CD14-positive monocyte (primary cell): Measurements from ENCODE around the gene GPRIN1. TPM values are rescaled to one million over a fixed set of nuclear protein-coding genes. Genes with fewer than 3 reads are reported as not detected.
A peak's percentile ranks its signal among the peaks of the same experiment; 100 is the strongest.

Source experiments
- DNase-seq, 3 donors: peaks; one replicate each; pipeline ENCODE4 v3.0.0-alpha.2; 2011 to 2022
- H2AFZ ChIP-seq: 2 replicates; pipeline ENCODE4 v1.6.0; 2012; ENCODE audit warnings: mild to moderate bottlenecking, low read depth, low read length, inconsistent platforms; ENCODE audit not compliant: insufficient read depth, poor library complexity, severe bottlenecking
- H3K27ac ChIP-seq, 2 donors: 1 replicate in 1 of 2; 2 replicates in 1 of 2; pipeline ENCODE4 v1.5.1; 2012 to 2013; ENCODE audit warnings: low read length in 2 of 2, control low read depth in 1 of 2, inconsistent platforms in 1 of 2, low read depth in 1 of 2, mild to moderate bottlenecking in 1 of 2
- H3K27me3 ChIP-seq, 2 donors: one replicate each; pipeline versions ENCODE4 v1.6.0 to v1.6.1; 2011 to 2013; ENCODE audit warnings: low read length in 2 of 2; ENCODE audit not compliant: control insufficient read depth in 2 of 2, insufficient read depth in 2 of 2
- H3K36me3 ChIP-seq, 2 donors: replicated peaks in 1 of 2; 1 replicate in 1 of 2; 2 replicates in 1 of 2; pipeline versions ENCODE4 v1.5.1 to v1.6.1; 2012 to 2013; ENCODE audit warnings: low read length in 2 of 2, control low read depth in 1 of 2, inconsistent platforms in 1 of 2, mild to moderate bottlenecking in 1 of 2; ENCODE audit not compliant: insufficient read depth in 2 of 2, control insufficient read depth in 1 of 2
- H3K4me1 ChIP-seq, 2 donors: 1 replicate in 1 of 2; 2 replicates in 1 of 2; pipeline versions ENCODE4 v1.5.1 to v1.6.1; 2012 to 2013; ENCODE audit warnings: low read length in 2 of 2, control low read depth in 1 of 2, inconsistent platforms in 1 of 2, mild to moderate bottlenecking in 1 of 2, moderate library complexity in 1 of 2; ENCODE audit not compliant: insufficient read depth in 2 of 2, control insufficient read depth in 1 of 2
- H3K4me2 ChIP-seq: replicated peaks from 2 replicates; pipeline ENCODE3; 2012; ENCODE audit warnings: low read length, moderate library complexity, mild to moderate bottlenecking; ENCODE audit not compliant: poor library complexity, severe bottlenecking; ENCODE audit errors: extremely low read depth
- H3K4me3 ChIP-seq, 3 experiments: fragments of 200-600 bp in 1 of 3; sonication (generic) in 1 of 3; replicated peaks in 1 of 3; 1 replicate in 2 of 3; 2 replicates in 1 of 3; pipeline ENCODE4 v1.5.1; 2011 to 2013; ENCODE audit warnings: low read length in 3 of 3, mild to moderate bottlenecking in 3 of 3, control low read depth in 2 of 3, low read depth in 2 of 3, inconsistent platforms in 1 of 3, moderate library complexity in 1 of 3
- H3K79me2 ChIP-seq: 2 replicates; pipeline ENCODE4 v1.6.0; 2012; ENCODE audit warnings: mild to moderate bottlenecking, control low read depth, inconsistent platforms, low read length, moderate library complexity; ENCODE audit not compliant: insufficient read depth
- H3K9ac ChIP-seq: 2 replicates; pipeline ENCODE4 v1.6.0; 2017; ENCODE audit warnings: low read length, mild to moderate bottlenecking; ENCODE audit not compliant: insufficient read depth, poor library complexity, severe bottlenecking
- H3K9me3 ChIP-seq, 2 donors: replicated peaks in 1 of 2; 1 replicate in 1 of 2; 2 replicates in 1 of 2; pipeline versions ENCODE4 v1.5.1 to v1.6.1; 2012 to 2013; ENCODE audit warnings: low read length in 2 of 2, control low read depth in 1 of 2; ENCODE audit not compliant: control insufficient read depth in 1 of 2, insufficient read depth in 1 of 2
- H4K20me1 ChIP-seq: 2 replicates; pipeline ENCODE4 v1.6.0; 2012; ENCODE audit warnings: mild to moderate bottlenecking, low read length, control low read depth, moderate library complexity; ENCODE audit not compliant: insufficient read depth
- H3K27ac Mint-ChIP-seq, 7 donors: one replicate each; pipeline ENCODE4 v1.8.0; 2020; ENCODE audit warnings: mild to moderate bottlenecking in 7 of 7, mixed read lengths in 7 of 7, moderate library complexity in 6 of 7, inconsistent platforms in 2 of 7
- H3K27me3 Mint-ChIP-seq, 3 donors: one replicate each; pipeline ENCODE4 v1.8.0; 2021 to 2022; ENCODE audit warnings: low read depth in 3 of 3, mild to moderate bottlenecking in 3 of 3, mixed read lengths in 3 of 3, moderate library complexity in 3 of 3, inconsistent platforms in 1 of 3
- H3K36me3 Mint-ChIP-seq, 2 donors: one replicate each; pipeline ENCODE4 v1.8.0; 2020; ENCODE audit warnings: mixed read lengths in 2 of 2, inconsistent platforms in 1 of 2, mild to moderate bottlenecking in 1 of 2
- H3K4me1 Mint-ChIP-seq: one replicate; pipeline ENCODE4 v1.8.0; 2020; ENCODE audit warnings: mild to moderate bottlenecking, mixed read lengths
- H3K4me3 Mint-ChIP-seq, 2 donors: one replicate each; pipeline ENCODE4 v1.8.0; 2020; ENCODE audit warnings: mild to moderate bottlenecking in 2 of 2, mixed read lengths in 2 of 2, moderate library complexity in 1 of 2
- H3K9me3 Mint-ChIP-seq, 7 donors: one replicate each; pipeline ENCODE4 v1.8.0; 2020 to 2022; ENCODE audit warnings: mixed read lengths in 7 of 7, mild to moderate bottlenecking in 6 of 7, moderate library complexity in 6 of 7, inconsistent platforms in 2 of 7
- WGBS: methylation state at CpG from one replicate; pipeline ENCODE4 v1.1.5; 2013; ENCODE audit warnings: missing lambda C conversion rate; ENCODE audit not compliant: insufficient coverage; 5-methylcytosine and 5-hydroxymethylcytosine counted together
- intact Hi-C, 2 donors: fragments of 100-400 bp; cut with micrococcal nuclease; formaldehyde crosslinking; loops; one replicate each; pipeline versions ENCODE4 v1.15.0 to v1.15.1; 2023
- polyA plus RNA-seq, 3 donors: library from polyadenylated mRNA; depleted of rRNA in 1 of 3; unstranded in 2 of 3; stranded (reverse) in 1 of 3; fragments of 300-500 nt in 2 of 3; fragments of >200 nt in 1 of 3; fragmentation: Illumina TruSeq in 2 of 3; gene quantifications; 1 replicate in 2 of 3; 2 replicates in 1 of 3; pipeline ENCODE4 v1.2.3, GENCODE V29; 2012 to 2021
- TF ChIP-seq, protein P1 (sequence below): fragments of 200-600 bp; IDR thresholded peaks from one replicate; pipeline ENCODE4 v1.8.0; 2022; ENCODE audit warnings: antibody characterized with exemption, mild to moderate bottlenecking

The GPRIN1 gene
- polyA plus RNA-seq, 3 donors = 0.05 to 0.30 (median 0.13) TPM

DNA sequence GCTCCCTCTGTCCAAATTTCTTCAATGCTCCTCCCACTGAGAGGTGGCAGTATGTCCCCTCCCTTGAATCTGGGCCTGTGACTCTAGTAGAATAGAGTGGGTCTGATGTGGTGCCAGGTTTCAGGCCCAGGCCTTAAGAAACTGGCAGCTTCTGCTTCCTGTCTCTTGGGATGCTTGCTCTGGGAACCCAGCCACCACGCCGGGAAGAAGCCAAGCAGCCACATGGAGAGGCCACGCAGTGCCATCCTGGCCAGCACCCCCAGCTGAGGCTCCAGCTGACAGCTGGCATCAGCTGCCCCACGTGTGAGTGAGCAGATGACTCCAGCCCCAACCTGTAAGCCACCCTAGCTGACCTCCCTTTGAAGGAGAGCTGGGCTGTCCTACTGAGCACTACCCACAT, 30.0 kb upstream of the GPRIN1 start:
- no peak for DNase-seq
- TF ChIP-seq, protein P1, sequence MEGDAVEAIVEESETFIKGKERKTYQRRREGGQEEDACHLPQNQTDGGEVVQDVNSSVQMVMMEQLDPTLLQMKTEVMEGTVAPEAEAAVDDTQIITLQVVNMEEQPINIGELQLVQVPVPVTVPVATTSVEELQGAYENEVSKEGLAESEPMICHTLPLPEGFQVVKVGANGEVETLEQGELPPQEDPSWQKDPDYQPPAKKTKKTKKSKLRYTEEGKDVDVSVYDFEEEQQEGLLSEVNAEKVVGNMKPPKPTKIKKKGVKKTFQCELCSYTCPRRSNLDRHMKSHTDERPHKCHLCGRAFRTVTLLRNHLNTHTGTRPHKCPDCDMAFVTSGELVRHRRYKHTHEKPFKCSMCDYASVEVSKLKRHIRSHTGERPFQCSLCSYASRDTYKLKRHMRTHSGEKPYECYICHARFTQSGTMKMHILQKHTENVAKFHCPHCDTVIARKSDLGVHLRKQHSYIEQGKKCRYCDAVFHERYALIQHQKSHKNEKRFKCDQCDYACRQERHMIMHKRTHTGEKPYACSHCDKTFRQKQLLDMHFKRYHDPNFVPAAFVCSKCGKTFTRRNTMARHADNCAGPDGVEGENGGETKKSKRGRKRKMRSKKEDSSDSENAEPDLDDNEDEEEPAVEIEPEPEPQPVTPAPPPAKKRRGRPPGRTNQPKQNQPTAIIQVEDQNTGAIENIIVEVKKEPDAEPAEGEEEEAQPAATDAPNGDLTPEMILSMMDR = no peak
- peaks cover 0 to 6% (median 5%) of the 10 kb centered on the region in 7 donors for H3K9me3 Mint-ChIP-seq
- Histone ChIP-seq H3K27ac (no peak overlapping the region), H3K9me3 (no peaks in the 10 kb centered on the region), H3K36me3 (no peaks in the 10 kb centered on the region), H3K4me2 (no peak overlapping the region), H3K9ac (no peak overlapping the region), H4K20me1 (no peaks in the 10 kb centered on the region), H3K4me3 (no peak overlapping the region), H3K79me2 (no peaks in the 10 kb centered on the region), H3K4me1 (no peaks in the 10 kb centered on the region), H2AFZ (no peak overlapping the region), H3K27me3 (peaks cover 0 to 2% of the 10 kb centered on the region in 2 donors)
- peaks cover 6 to 20% (median 13%) of the 10 kb centered on the region in 3 donors for H3K27me3 Mint-ChIP-seq
- intact Hi-C loops = no loop called here
- 72% methylated on average over 4 of the region's 4 CpGs for WGBS
- peak overlapping the region in 1 of 7 donors; percentile 28 for H3K27ac Mint-ChIP-seq
- H3K36me3 Mint-ChIP-seq = no peaks in the 10 kb centered on the region
- H3K4me1 Mint-ChIP-seq = no peaks in the 10 kb centered on the region
- no peak overlapping the region for H3K4me3 Mint-ChIP-seq

DNA sequence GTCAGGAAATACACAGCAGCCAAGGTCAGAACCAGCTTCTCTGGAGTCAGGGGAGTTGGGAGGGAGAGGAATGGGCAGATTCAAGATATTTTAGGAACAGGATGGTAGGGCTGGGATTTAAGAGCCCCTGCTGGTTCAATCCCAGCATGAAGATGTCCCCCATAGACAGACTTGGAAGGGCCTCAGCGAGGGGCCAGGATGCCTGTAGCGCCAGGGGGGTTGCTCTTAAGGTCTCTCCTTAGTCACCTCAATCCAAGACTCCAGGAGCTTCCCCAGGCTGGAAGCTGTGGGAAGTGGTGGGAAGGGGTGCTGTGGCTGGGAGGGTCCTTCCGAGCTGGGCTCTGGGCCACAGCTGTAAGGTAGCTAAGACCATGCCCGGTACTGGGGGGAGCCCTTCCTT, 29.3 kb upstream of the GPRIN1 start:
- H3K4me2 ChIP-seq = no peak overlapping the region
- Mint-ChIP-seq H3K27ac (no peak overlapping the region), H3K4me3 (no peak overlapping the region), H3K36me3 (no peaks in the 10 kb centered on the region), H3K27me3 (peaks cover 13 to 24% (median 17%) of the 10 kb centered on the region in 3 donors), H3K9me3 (peaks cover 0 to 10% (median 5%) of the 10 kb centered on the region in 7 donors), H3K4me1 (no peaks in the 10 kb centered on the region)
- intact Hi-C loops = no loop called here
- 50% methylated on average over 1 of the region's 4 CpGs for WGBS
- DNase-seq = no peak
- H3K27ac ChIP-seq = no peak overlapping the region
- no peaks in the 10 kb centered on the region for H4K20me1 ChIP-seq
- no peaks in the 10 kb centered on the region for H3K36me3 ChIP-seq
- H3K4me3 ChIP-seq = no peak overlapping the region
- no peak overlapping the region for H3K9ac ChIP-seq
- no peaks in the 10 kb centered on the region for H3K79me2 ChIP-seq
- H3K27me3 ChIP-seq = peaks cover under 1 to 6% of the 10 kb centered on the region in 2 donors
- H3K9me3 ChIP-seq = no peaks in the 10 kb centered on the region
- H2AFZ ChIP-seq = no peak overlapping the region
- H3K4me1 ChIP-seq = no peaks in the 10 kb centered on the region
- TF ChIP-seq, protein P1 = no peak
